ENCODE results near the gene GPRC5D. TPM values are rescaled to one million over a fixed set of nuclear protein-coding genes. Genes with fewer than 3 reads are reported as not detected.

Gene GPRC5D
- not detected in 5 replicates for total RNA-seq (2022; extraction: Qiagen RNA extraction; ENCODE audit: low read depth)

DNA sequence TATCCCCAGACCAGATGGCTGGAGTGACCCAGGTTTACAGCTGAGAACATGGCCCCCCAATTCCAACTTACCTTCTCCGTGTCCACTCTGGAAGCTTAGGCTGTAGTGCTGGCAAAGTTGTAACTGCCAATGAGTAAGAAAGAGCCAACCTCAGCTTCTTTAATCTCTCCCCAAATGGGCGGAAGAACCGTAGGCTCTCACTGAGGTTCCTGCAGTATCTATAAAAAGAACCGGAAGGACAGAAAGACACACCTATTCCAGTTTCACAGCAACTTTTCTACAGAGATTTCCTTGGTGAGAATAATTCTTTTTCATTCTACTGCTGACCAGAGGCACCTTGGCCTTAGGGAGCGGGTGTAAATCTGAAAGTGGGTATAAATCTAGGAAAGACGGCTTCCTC, at the start of gene GPRC5D:
TSS of gene GPRC5D (minus strand) at position 135 of the 400 bp plus-strand sequence. CDS start 1,786 bp downstream, outside the sequence.

DNA sequence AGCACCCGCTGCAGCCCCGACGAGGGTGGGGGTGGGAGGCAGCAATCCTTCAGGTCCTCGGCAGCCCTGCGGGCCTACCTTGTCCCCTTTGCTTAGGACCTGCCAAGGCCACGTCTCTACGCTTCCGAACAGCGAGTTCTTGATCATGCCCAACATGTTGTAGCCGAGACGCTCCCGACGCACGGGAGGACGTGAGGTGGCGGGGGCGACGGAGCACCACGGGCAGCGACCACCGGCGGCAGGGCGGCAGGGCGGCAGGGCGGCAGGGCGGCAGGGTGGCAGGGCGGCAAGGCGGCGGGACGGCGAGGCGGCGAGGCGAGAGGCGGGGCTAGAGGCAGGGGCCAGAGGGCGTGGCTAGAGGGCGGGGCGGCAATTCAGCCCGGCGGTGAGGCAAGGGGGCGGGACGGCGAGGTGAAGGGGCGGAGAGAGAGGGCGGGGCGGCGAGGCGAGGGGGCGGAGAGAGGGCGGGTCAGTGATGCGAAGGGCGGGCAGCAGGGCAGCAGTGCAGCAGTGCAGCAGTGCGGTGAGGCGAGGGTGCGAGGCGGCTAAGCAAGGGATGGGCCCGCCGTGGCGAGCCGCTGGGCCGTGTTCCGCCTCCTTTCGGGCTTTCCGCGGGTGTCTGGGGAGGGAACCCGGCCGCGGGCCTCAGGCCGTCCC, 48.1 kb upstream of the GPRC5D start, which contains the start of gene HEBP1:
TSS of gene HEBP1 (minus strand) at position 307 of the 657 bp plus-strand sequence. CDS start at position 156, 151 bp downstream.

DNA sequence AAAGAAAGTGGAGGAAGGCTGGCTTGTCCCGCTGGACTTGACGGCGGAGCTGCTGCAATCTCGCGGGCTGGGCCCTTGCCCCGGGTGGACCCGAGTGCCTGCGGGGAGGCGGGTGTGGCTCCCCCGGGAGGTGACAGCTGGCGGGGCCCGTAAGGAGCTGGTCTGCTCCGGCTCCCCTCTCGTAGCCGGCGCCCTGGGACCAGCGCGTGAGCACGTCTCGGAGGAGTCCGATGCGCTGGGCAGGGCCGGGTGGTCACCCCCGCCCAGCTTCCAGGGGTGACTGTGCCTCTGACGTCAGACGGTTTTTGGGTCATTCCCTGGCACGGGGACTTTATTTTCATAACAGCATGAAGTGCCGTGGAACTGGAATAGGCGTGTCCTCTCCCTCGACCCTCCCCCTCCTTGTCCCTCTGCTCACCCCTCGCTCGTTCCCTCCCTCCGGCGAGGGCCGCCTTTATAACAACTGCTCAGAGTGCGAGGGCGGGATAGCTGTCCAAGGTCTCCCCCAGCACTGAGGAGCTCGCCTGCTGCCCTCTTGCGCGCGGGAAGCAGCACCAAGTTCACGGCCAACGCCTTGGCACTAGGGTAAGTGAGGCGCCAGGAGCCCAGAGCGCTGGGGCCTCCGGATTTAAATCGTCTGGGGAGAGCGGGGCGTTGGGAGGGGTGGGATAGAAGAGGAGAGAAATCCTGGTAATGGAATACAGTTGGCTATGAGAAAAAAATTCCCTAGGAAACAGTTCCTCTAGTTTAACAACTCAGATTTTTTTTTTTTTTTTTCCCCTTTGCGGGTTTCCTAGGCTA, 60.7 kb downstream of the GPRC5D start, which contains the start of gene GPRC5A:
TSS of gene GPRC5A (plus strand) at position 483 of the 801 bp plus-strand sequence. CDS start 16,688 bp downstream, outside the sequence.

Other genes with a start within 250 kb of the GPRC5D start
- 18.4 to 20.4 TPM (median 19.4 TPM) in 5 replicates for gene CDKN1B, start 234.8 kb downstream of the GPRC5D start, total RNA-seq (2022; extraction: Qiagen RNA extraction; ENCODE audit: low read depth)
- gene APOLD1, start 166.5 kb downstream of the GPRC5D start, total RNA-seq (2022; extraction: Qiagen RNA extraction; ENCODE audit: low read depth): 0.13 to 0.65 TPM (median 0.30 TPM) in 5 replicates
- 88.8 to 115 TPM (median 94.8 TPM) in 5 replicates for gene DDX47, start 138.8 kb downstream of the GPRC5D start, total RNA-seq (2022; extraction: Qiagen RNA extraction; ENCODE audit: low read depth)
- 324 to 465 TPM (median 429 TPM) in 5 replicates for gene GPRC5A, start 60.6 kb downstream of the GPRC5D start, total RNA-seq (2022; extraction: Qiagen RNA extraction; ENCODE audit: low read depth)
- 53.8 to 67.2 TPM (median 59.4 TPM) in 5 replicates for gene HEBP1, start 48.1 kb upstream of the GPRC5D start, total RNA-seq (2022; extraction: Qiagen RNA extraction; ENCODE audit: low read depth)
- 3.6 to 4.4 TPM (median 4.1 TPM) in 5 replicates for gene FAM234B, start 92.2 kb upstream of the GPRC5D start, total RNA-seq (2022; extraction: Qiagen RNA extraction; ENCODE audit: low read depth)
- gene GSG1, start 151.5 kb upstream of the GPRC5D start, total RNA-seq (2022; extraction: Qiagen RNA extraction; ENCODE audit: low read depth): 0.10 to 0.28 TPM (median 0.26 TPM) in 5 replicates
- 66.7 to 87.9 TPM (median 82.5 TPM) in 5 replicates for gene EMP1, start 244.6 kb upstream of the GPRC5D start, total RNA-seq (2022; extraction: Qiagen RNA extraction; ENCODE audit: low read depth)

Data from A549 treated with CpdA at 1 μM for 4 hours (cell line).